Thyroid gland (tissue), 4 donors: ENCODE measurements around the gene ITGA11.

ENCODE experiments used
- CTCF ChIP-seq, 6 experiments: fragments of 200-600 bp in 3 of 6; fragments of 450-650 bp in 3 of 6; sonication (generic) in 3 of 6; IDR thresholded peaks; one replicate each; pipeline ENCODE4 v1.5.1; 2016 to 2019; ENCODE audit warnings: antibody characterized with exemption in 6 of 6, mild to moderate bottlenecking in 2 of 6, inconsistent platforms in 1 of 6, moderate library complexity in 1 of 6
- POLR2A ChIP-seq, 2 donors: fragments of 450-650 bp; IDR thresholded peaks; one replicate each; pipeline ENCODE4 v1.6.1; 2017; ENCODE audit warnings: antibody characterized with exemption in 2 of 2, mild to moderate bottlenecking in 2 of 2, moderate library complexity in 1 of 2

GRCh38 chr15:68481321-68481720, 49.4 kb upstream of the ITGA11 start:
- no peak for TF ChIP-seq POLR2A (IDR thresholded peaks at IDR 0.05)
- no peak for TF ChIP-seq CTCF (IDR thresholded peaks at IDR 0.05)
